SK-N-SH (cell line): ENCODE measurements around the gene VPS25. TPM values are rescaled to one million over a fixed set of nuclear protein-coding genes. Genes with fewer than 3 reads are reported as not detected.

Experiments
- CTCF ChIA-PET: fragments of 300-600, 350-600 bp; formaldehyde crosslinking; extraction: SDS; loops from one replicate; lab custom pipeline; 2021; lab: Yijun Ruan, JAX
- POLR2A ChIA-PET: fragments of 350-600 bp; sonication (Branson Sonifier 250); formaldehyde crosslinking; extraction: SDS; loops from one replicate; lab custom pipeline; 2020; ENCODE audit warnings: antibody characterized with exemption, inconsistent platforms; lab: Yijun Ruan, JAX
- DNase-seq: peaks from one replicate; pipeline ENCODE4 v3.0.0; 2012
- H2AFZ ChIP-seq: fragments of 200-600 bp; sonication (generic); 2 replicates; pipeline ENCODE4 v1.8.1; 2016; ENCODE audit warnings: antibody characterized with exemption, mild to moderate bottlenecking, low read depth
- H3F3A ChIP-seq: fragments of 200-600 bp; sonication (generic); replicated peaks from 2 replicates; pipeline ENCODE3; 2016; ENCODE audit warnings: antibody characterized with exemption, mild to moderate bottlenecking; ENCODE audit not compliant: insufficient read depth
- H3K27ac ChIP-seq, 2 experiments: fragments of 200-500 bp in 1 of 2; fragments of 200-600 bp in 1 of 2; sonication (Bioruptor generic) in 1 of 2; sonication (generic), shearing (Covaris generic) in 1 of 2; 2 replicates each; pipeline versions ENCODE4 v1.5.1 to v1.6.1; 2014 to 2016; ENCODE audit warnings: low read depth in 2 of 2, inconsistent platforms in 1 of 2, low read length in 1 of 2, mild to moderate bottlenecking in 1 of 2, mixed read lengths in 1 of 2
- H3K27me3 ChIP-seq: fragments of 200-600 bp; sonication (generic), shearing (Covaris generic); 2 replicates; pipeline ENCODE4 v1.6.1; 2016; ENCODE audit warnings: mixed run types; ENCODE audit not compliant: insufficient read depth
- H3K36me3 ChIP-seq, 2 experiments: fragments of 200-500 bp in 1 of 2; fragments of 200-600 bp in 1 of 2; sonication (Bioruptor generic) in 1 of 2; sonication (generic) in 1 of 2; replicated peaks in 1 of 2; 2 replicates each; pipeline versions ENCODE3 to v1.5.1; 2014 to 2016; ENCODE audit warnings: low read length in 1 of 2, mild to moderate bottlenecking in 1 of 2; ENCODE audit not compliant: insufficient read depth in 2 of 2, control insufficient read depth in 1 of 2
- H3K4me1 ChIP-seq, 2 experiments: fragments of 200-500 bp in 1 of 2; fragments of 200-600 bp in 1 of 2; sonication (Bioruptor generic) in 1 of 2; sonication (generic), shearing (Covaris generic) in 1 of 2; 2 replicates each; pipeline versions ENCODE4 v1.5.1 to v1.6.1; 2014 to 2016; ENCODE audit warnings: low read depth in 1 of 2, low read length in 1 of 2, mixed run types in 1 of 2; ENCODE audit not compliant: insufficient read depth in 2 of 2, control insufficient read depth in 1 of 2
- H3K4me2 ChIP-seq: fragments of 200-600 bp; sonication (generic), shearing (Covaris generic); 2 replicates; pipeline ENCODE4 v1.6.1; 2017; ENCODE audit warnings: mixed run types
- H3K4me3 ChIP-seq, 2 experiments: fragments of 200-500 bp in 1 of 2; fragments of 200-600 bp in 1 of 2; sonication (Bioruptor generic) in 1 of 2; sonication (generic), shearing (Covaris generic) in 1 of 2; 2 replicates each; pipeline versions ENCODE4 v1.5.1 to v1.8.1; 2014 to 2016; ENCODE audit warnings: low read depth in 2 of 2, inconsistent platforms in 1 of 2, low read length in 1 of 2, mild to moderate bottlenecking in 1 of 2, mixed read lengths in 1 of 2, moderate library complexity in 1 of 2
- H3K79me2 ChIP-seq: fragments of 200-600 bp; sonication (generic); 2 replicates; pipeline ENCODE4 v1.8.1; 2017; ENCODE audit warnings: mild to moderate bottlenecking; ENCODE audit not compliant: insufficient read depth
- H3K9ac ChIP-seq: fragments of 200-600 bp; sonication (generic); 2 replicates; pipeline ENCODE4 v1.6.1; 2017; ENCODE audit warnings: mixed run types
- H3K9me2 ChIP-seq: fragments of 200-600 bp; sonication (generic); 2 replicates; pipeline ENCODE4 v1.6.1; 2017; ENCODE audit warnings: mixed run types
- H3K9me3 ChIP-seq: fragments of 200-600 bp; sonication (generic); 2 replicates; pipeline ENCODE4 v1.6.1; 2017; ENCODE audit warnings: mixed run types, mild to moderate bottlenecking, moderate library complexity
- H4K20me1 ChIP-seq: fragments of 200-600 bp; sonication (generic); 2 replicates; pipeline ENCODE4 v1.6.1; 2017; ENCODE audit warnings: mild to moderate bottlenecking, mixed run types; ENCODE audit not compliant: insufficient read depth
- CHD2 ChIP-seq: fragments of 150-350 bp; IDR thresholded peaks from 2 replicates; pipeline ENCODE4 v1.6.1; 2018; ENCODE audit warnings: low read length; ENCODE audit not compliant: partially characterized antibody
- ELF1 ChIP-seq: IDR thresholded peaks from 2 replicates; pipeline ENCODE4 v1.4.0; 2012
- EP300 ChIP-seq, 2 experiments: IDR thresholded peaks; 2 replicates each; pipeline versions ENCODE4 v1.4.0 to v1.6.1; 2012; ENCODE audit warnings: borderline replicate concordance in 1 of 2, low read depth in 1 of 2, low read length in 1 of 2
- MAX ChIP-seq: IDR thresholded peaks from 2 replicates; pipeline ENCODE4 v1.4.0; 2012; ENCODE audit warnings: low read depth
- MEF2A ChIP-seq: IDR thresholded peaks from 2 replicates; pipeline ENCODE4 v1.4.0; 2012; ENCODE audit warnings: low read depth, borderline replicate concordance
- MXI1 ChIP-seq: IDR thresholded peaks from 2 replicates; pipeline ENCODE4 v1.6.1; 2012; ENCODE audit warnings: mild to moderate bottlenecking, low read depth, low read length, improper control_type of control experiment
- NFIC ChIP-seq: IDR thresholded peaks from 2 replicates; pipeline ENCODE4 v1.4.0; 2012; ENCODE audit warnings: borderline replicate concordance
- NRF1 ChIP-seq: IDR thresholded peaks from 2 replicates; pipeline ENCODE4 v1.6.1; 2012; ENCODE audit warnings: low read depth, mild to moderate bottlenecking, low read length
- PBX3 ChIP-seq: IDR thresholded peaks from 2 replicates; pipeline ENCODE4; 2012
- POLR2AphosphoS5 ChIP-seq: IDR thresholded peaks from 2 replicates; pipeline ENCODE4 v1.6.1; 2012; ENCODE audit warnings: low read depth, low read length
- REST ChIP-seq: IDR thresholded peaks from 2 replicates; pipeline ENCODE4 v1.6.1; 2012; ENCODE audit warnings: mild to moderate bottlenecking, low read depth, low read length, moderate library complexity
- SIN3A ChIP-seq: IDR thresholded peaks from 2 replicates; pipeline ENCODE4 v1.6.1; 2012; ENCODE audit warnings: low read depth, mild to moderate bottlenecking, low read length, moderate library complexity, borderline replicate concordance
- SMC3 ChIP-seq: IDR thresholded peaks from 2 replicates; pipeline ENCODE4 v1.6.1; 2012; ENCODE audit warnings: low read depth, low read length, improper control_type of control experiment
- YY1 ChIP-seq: IDR thresholded peaks from 2 replicates; pipeline ENCODE4 v1.4.0; 2012; ENCODE audit warnings: low read depth, mild to moderate bottlenecking
- WGBS: methylation state at CpG from one replicate; pipeline ENCODE4 v1.1.6; 2017; ENCODE audit warnings: low lambda C conversion rate; 5-methylcytosine and 5-hydroxymethylcytosine counted together
- polyA plus RNA-seq, 3 experiments: library from polyadenylated mRNA; depleted of rRNA; stranded (reverse); fragments of >200 nt; gene quantifications; 2 replicates each; pipeline ENCODE4 v1.2.3, GENCODE V29; 2012
- TF ChIP-seq, protein P1 (sequence below): fragments of 200-600 bp; sonication (generic); IDR thresholded peaks from 2 replicates; pipeline ENCODE4 v1.6.1; 2017; ENCODE audit warnings: antibody characterized with exemption, mild to moderate bottlenecking, moderate library complexity

VPS25 gene
- polyA plus RNA-seq, 1 of the 3 experiments (the other 2 are of a cell fraction) = 127 TPM

- Histone ChIP-seq H3K4me2 (no peak overlapping the region), H3K4me1 (peaks cover 0 to 3% of the 10 kb centered on the region in 2 experiments; a peak in 1 of 4 replicates), H3K9me2 (no peaks in the 10 kb centered on the region), H3F3A (no peaks in the 10 kb centered on the region), H3K4me3 (no peak overlapping the region), H3K79me2 (peaks cover under 1% of the 10 kb centered on the region; the same call in 1 of the 2 replicates), H3K36me3 (no peaks in the 10 kb centered on the region), H3K9me3 (no peaks in the 10 kb centered on the region), H3K27ac (no peak overlapping the region), H3K9ac (no peak overlapping the region), H3K27me3 (no peaks in the 10 kb centered on the region), H2AFZ (no peak overlapping the region), H4K20me1 (no peaks in the 10 kb centered on the region)
- DNase-seq = no peak
- POLR2A ChIA-PET = no interaction called here
- CTCF ChIA-PET = interaction anchor here (0.6 to 1.3 kb wide), 3 partner anchors 17 to 41 kb away, joined by 3 to 8 read pairs (median 4); no protein-coding TSS in a partner anchor
- TF ChIP-seq SIN3A = no peak
- no peak for TF ChIP-seq REST
- TF ChIP-seq MAX = no peak
- no peak for TF ChIP-seq NRF1
- TF ChIP-seq MXI1 = no peak
- no peak for TF ChIP-seq EP300 (IDR thresholded peaks at IDR 0.05; ENCODE audit: borderline replicate concordance in 1 of 2, low read depth in 1 of 2, low read length in 1 of 2)
- TF ChIP-seq, protein P1, sequence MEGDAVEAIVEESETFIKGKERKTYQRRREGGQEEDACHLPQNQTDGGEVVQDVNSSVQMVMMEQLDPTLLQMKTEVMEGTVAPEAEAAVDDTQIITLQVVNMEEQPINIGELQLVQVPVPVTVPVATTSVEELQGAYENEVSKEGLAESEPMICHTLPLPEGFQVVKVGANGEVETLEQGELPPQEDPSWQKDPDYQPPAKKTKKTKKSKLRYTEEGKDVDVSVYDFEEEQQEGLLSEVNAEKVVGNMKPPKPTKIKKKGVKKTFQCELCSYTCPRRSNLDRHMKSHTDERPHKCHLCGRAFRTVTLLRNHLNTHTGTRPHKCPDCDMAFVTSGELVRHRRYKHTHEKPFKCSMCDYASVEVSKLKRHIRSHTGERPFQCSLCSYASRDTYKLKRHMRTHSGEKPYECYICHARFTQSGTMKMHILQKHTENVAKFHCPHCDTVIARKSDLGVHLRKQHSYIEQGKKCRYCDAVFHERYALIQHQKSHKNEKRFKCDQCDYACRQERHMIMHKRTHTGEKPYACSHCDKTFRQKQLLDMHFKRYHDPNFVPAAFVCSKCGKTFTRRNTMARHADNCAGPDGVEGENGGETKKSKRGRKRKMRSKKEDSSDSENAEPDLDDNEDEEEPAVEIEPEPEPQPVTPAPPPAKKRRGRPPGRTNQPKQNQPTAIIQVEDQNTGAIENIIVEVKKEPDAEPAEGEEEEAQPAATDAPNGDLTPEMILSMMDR = no peak
- no peak for TF ChIP-seq POLR2AphosphoS5
- TF ChIP-seq MEF2A = no peak
- no peak for TF ChIP-seq NFIC
- no peak for TF ChIP-seq PBX3
- no peak for TF ChIP-seq CHD2
- no peak for TF ChIP-seq ELF1
- no peak for TF ChIP-seq SMC3
- TF ChIP-seq YY1 = no peak
- WGBS = 48% methylated on average over 2 of the region's 2 CpGs
Observed at GRCh38 chr17:42803074-42803883, 30.0 kb downstream of the VPS25 start.
